ENCODE results near the gene LBX1.
A peak's percentile ranks its signal among the peaks of the same experiment; 100 is the strongest.

The LBX1 gene

GRCh38 chr10:101241840-101242707 lies 12.8 kb upstream of the LBX1 start:
- no peak for DNase-seq (ENCODE audit: low spot score)

- no peak for DNase-seq (ENCODE audit: low spot score)
Observed at GRCh38 chr10:101238732-101239105, 9.5 kb upstream of the LBX1 start.

GRCh38 chr10:101237982-101238731 lies 8.9 kb upstream of the LBX1 start:
- no peak for DNase-seq (ENCODE audit: low spot score)

GRCh38 chr10:101237081-101237981 lies 8.1 kb upstream of the LBX1 start:
- DNase-seq (ENCODE audit: low spot score) = no peak

DNA sequence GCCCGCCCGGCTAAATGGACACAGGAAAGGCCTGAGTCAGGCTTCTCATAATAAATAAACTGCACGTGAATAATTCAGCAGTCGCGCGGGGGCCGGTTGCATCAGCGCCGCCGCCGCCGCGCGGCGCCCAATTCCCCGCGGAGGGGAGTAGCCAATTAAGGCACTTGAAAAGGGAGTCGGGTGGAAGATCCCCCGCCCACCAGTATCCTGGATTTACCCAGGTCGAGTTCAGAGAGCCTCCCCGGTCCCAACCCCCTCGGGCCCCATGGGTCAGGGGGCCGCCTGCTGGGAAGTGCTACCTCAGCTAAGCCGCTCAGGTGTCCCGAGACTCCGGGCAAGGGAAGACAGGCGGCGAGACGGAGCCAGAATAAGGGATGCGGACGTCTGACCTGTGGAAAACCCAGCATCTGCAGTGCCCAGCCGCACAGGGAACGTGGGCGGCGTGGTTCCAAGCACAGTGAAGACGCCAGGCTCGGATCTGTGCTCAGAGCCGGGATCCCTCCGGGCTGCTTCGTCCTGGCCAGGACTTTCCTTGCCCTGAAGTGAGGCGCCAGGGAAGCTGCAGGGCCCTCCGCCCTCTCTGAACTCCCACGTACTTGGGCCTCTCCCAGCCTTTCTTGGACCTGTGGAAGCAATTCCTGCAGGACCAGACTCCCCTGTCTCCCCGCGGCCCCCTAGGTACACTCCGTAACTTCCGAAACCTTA lies 7.3 kb upstream of the LBX1 start:
- peak; percentile 72 for DNase-seq (ENCODE audit: low spot score)

- DNase-seq (ENCODE audit: low spot score) = no peak
Observed at GRCh38 chr10:101235766-101236165, 6.5 kb upstream of the LBX1 start.

DNA sequence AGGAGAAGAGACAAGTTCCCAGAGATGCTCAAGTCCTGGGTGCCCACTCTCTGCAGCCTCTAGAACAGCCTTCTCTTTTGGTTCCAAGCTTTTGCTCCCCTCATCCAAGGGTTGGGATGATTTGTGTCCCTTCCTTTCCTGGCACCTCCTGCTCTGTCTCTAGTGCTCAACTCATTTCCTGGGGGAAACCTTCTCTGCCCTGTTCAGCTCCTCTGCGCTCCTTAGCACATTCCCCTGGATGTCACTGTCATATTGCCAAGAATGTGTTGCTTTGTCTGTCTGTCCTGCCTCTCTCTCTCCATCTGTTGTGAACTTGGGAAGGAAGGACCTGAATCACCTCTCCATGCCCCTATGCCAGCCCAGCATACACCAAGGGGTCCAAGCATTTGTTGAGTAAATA lies 5.1 kb upstream of the LBX1 start:
- no peak for DNase-seq (ENCODE audit: low spot score)

- DNase-seq (ENCODE audit: low spot score) = no peak
Observed at GRCh38 chr10:101233863-101234262, 4.6 kb upstream of the LBX1 start.

DNA sequence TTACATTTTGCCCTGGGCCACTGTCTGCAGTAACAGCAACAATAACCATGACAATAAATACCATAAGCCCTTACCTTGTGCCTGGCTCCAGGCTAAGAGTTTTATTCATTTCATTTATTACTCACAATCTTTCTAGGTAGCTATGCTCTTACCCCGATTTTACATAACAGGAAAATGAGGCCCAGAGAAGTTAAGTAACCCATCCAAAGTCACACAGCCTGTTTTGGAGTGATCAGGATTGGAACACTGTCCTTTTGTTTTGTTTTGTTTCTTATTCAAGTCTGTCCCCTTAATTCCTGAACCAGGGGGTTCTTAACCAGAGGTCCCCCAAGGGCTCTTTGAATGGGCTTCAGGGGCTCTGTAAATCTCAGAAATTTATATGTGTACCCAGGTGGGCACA lies 4.2 kb upstream of the LBX1 start:
- DNase-seq (ENCODE audit: low spot score) = no peak

- no peak for DNase-seq (ENCODE audit: low spot score)
Observed at GRCh38 chr10:101231912-101232689, 2.8 kb upstream of the LBX1 start.

DNA sequence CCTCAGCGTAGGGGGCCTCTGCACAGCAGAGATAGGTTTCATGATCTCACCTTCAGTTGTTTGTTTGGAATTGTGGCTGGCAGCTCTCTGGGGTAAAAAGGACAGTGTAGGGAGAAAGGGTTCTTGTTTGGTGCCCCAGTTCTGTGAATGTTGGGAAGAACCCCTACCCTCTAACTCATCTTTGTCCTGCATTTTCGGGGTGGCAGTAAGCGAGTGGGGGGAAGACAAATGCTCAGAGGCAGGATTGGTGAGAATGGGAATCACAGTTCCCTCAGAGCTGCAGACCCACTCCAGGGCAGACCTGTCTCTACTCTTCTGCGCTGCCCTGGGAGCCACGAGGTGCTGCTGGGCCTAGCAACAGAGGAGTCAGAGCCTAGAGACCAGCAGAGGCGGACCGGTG lies 1.8 kb upstream of the LBX1 start:
- DNase-seq (ENCODE audit: low spot score) = no peak

- no peak for DNase-seq (ENCODE audit: low spot score)
Observed at GRCh38 chr10:101230183-101230917, 1.1 kb upstream of the LBX1 start.

- no peak for DNase-seq (ENCODE audit: low spot score)
Observed at GRCh38 chr10:101228966-101229265, 347 bp downstream of the LBX1 start.

- no peak for DNase-seq (ENCODE audit: low spot score)
Observed at GRCh38 chr10:101228153-101228965, 904 bp downstream of the LBX1 start.

DNA sequence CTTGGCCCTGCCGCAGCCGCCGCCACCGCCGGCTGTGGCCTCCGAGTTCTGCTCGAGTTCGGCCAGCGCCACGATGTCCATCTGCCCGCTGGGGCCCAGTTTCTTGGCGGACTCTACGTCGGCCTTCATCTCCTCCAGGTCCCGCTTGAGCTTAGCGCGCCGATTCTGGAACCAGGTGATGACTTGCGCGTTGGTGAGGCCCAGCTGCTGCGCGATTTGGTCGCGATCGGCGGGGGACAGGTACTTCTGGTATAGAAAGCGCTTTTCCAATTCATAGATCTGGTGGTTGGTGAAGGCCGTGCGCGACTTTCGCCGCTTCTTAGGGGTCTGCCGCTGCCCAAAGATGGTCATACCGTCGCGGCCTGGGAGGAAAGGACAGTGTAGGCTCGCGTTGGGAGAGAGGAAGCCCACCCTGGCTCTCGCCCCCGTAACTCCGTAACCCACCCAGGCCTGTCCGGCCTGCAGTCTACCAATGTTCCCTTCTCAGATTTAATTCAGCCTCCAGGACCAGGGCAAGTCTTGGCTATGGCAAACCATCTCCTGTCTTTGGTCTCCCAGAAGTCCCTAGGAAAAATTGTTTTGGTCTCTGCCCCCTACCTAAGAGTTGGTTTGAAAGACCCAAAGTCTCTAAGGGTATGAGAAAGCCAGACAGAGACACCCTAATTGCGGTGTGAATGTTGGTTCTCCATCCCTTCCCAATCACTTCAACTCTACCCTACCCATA lies 1.7 kb downstream of the LBX1 start:
- no peak for DNase-seq (ENCODE audit: low spot score)

DNA sequence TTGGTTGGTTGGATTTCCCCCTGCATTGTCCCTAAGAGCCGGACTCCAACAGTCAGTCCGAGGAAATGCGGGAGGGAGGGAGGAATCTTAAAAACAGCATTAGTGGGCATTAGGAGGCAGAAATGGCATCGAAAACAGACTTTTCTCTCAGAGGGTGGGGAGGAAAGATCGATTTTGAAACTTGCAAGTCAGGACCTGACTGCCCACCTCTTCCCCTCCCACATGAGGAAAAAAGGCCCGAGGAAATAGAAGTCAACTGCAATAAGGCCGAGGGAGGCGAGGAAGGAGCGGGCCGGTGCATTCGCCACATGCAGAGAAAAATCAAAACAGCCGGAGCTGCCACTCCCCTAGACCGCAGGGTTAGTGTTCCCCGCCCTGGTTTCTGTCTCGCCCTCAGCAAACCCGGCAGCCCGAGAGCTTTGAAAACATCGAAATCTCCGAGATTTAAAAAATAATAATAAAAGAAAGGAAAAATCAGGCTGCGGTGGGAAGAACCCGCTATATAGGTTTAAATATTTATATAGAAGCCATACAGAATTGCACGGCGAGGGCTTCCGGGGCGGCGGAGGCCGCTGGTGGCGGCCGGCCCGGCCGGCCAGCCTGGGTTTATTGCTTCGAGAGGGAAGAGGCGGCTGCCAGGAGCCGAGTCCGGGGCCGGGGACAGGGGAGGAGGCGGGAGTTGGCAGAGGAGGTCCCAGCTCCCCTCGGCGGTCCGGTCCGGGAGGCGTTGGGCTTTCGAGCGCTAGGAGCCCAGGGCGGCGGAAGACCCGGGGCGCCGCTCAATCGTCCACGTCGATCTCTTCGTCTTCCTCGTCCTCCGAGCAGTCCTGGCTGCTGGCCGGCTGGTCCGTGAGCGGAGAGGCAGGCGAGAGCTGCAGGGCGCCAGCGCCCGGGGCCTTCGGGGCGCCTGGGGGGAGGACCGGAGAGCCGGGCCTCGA lies 2.5 kb downstream of the LBX1 start:
- DNase-seq (ENCODE audit: low spot score) = no peak

- no peak for DNase-seq (ENCODE audit: low spot score)
Observed at GRCh38 chr10:101225846-101226421, 3.3 kb downstream of the LBX1 start.

All from hepatic stellate cell (primary cell).